H9 (cell line): ENCODE data around the gene RBM25. TPM values are rescaled to one million over a fixed set of nuclear protein-coding genes. Genes with fewer than 3 reads are reported as not detected.

Experiments used
- DNase-seq: peaks from one replicate; pipeline ENCODE4 v3.0.0-alpha.2; 2017
- H2AFZ ChIP-seq: one replicate; pipeline ENCODE4 v1.6.1; 2013; ENCODE audit warnings: mild to moderate bottlenecking, low read length, control low read depth, moderate library complexity
- H2AK5ac ChIP-seq: 2 replicates; pipeline ENCODE4 v1.6.1; 2013; ENCODE audit warnings: low read length, control low read depth, mixed read lengths; ENCODE audit not compliant: insufficient read length
- H2BK120ac ChIP-seq: one replicate; pipeline ENCODE4 v1.6.1; 2013; ENCODE audit warnings: low read depth, mild to moderate bottlenecking, low read length, control low read depth, inconsistent platforms; ENCODE audit not compliant: poor library complexity, severe bottlenecking
- H2BK12ac ChIP-seq: 2 replicates; pipeline ENCODE4 v1.6.1; 2013; ENCODE audit warnings: low read length, control low read depth, mixed read lengths, low read depth; ENCODE audit not compliant: insufficient read length
- H2BK15ac ChIP-seq: 2 replicates; pipeline ENCODE4 v1.6.1; 2013; ENCODE audit warnings: low read depth, low read length, control low read depth
- H2BK20ac ChIP-seq: one replicate; pipeline ENCODE4 v1.6.1; 2013; ENCODE audit warnings: low read depth, mild to moderate bottlenecking, low read length, control low read depth, inconsistent platforms; ENCODE audit not compliant: poor library complexity, severe bottlenecking
- H2BK5ac ChIP-seq: 2 replicates; pipeline ENCODE4 v1.6.1; 2013; ENCODE audit warnings: low read length, control low read depth, mixed read lengths; ENCODE audit not compliant: insufficient read length
- H3K14ac ChIP-seq: 2 replicates; pipeline ENCODE4 v1.6.1; 2013; ENCODE audit warnings: low read length, control low read depth; ENCODE audit not compliant: insufficient read depth
- H3K18ac ChIP-seq: 2 replicates; pipeline ENCODE4 v1.6.1; 2013; ENCODE audit warnings: low read depth, mild to moderate bottlenecking, mixed read lengths, low read length, control low read depth; ENCODE audit not compliant: insufficient read length
- H3K23ac ChIP-seq: 2 replicates; pipeline ENCODE4 v1.6.1; 2013; ENCODE audit warnings: low read length, control low read depth, mixed read lengths, low read depth; ENCODE audit not compliant: insufficient read length
- H3K23me2 ChIP-seq: 2 replicates; pipeline ENCODE4 v1.6.1; 2013; ENCODE audit warnings: low read depth, mild to moderate bottlenecking, mixed read lengths, low read length, control low read depth; ENCODE audit not compliant: insufficient read length, poor library complexity, severe bottlenecking
- H3K27ac ChIP-seq: 2 replicates; pipeline ENCODE4 v1.5.1; 2013; ENCODE audit warnings: low read length, control low read depth, mixed read lengths, low read depth; ENCODE audit not compliant: insufficient read length
- H3K27me3 ChIP-seq: 2 replicates; pipeline ENCODE4 v1.6.1; 2013; ENCODE audit warnings: low read length, control low read depth, inconsistent platforms; ENCODE audit not compliant: insufficient read depth
- H3K4ac ChIP-seq: 2 replicates; pipeline ENCODE4 v1.6.1; 2013; ENCODE audit warnings: low read depth, mild to moderate bottlenecking, control low read depth, inconsistent platforms, low read length, moderate library complexity
- H3K4me1 ChIP-seq: 2 replicates; pipeline ENCODE4 v1.6.1; 2013; ENCODE audit warnings: low read length, control low read depth, inconsistent platforms; ENCODE audit not compliant: insufficient read depth
- H3K4me2 ChIP-seq: 2 replicates; pipeline ENCODE4 v1.6.1; 2013; ENCODE audit warnings: low read length, control low read depth, mixed read lengths; ENCODE audit not compliant: insufficient read length, insufficient read depth
- H3K56ac ChIP-seq: 2 replicates; pipeline ENCODE4 v1.6.1; 2013; ENCODE audit warnings: low read depth, mild to moderate bottlenecking, mixed read lengths, low read length, control low read depth; ENCODE audit not compliant: insufficient read length
- H3K79me1 ChIP-seq: 2 replicates; pipeline ENCODE4 v1.6.1; 2013; ENCODE audit warnings: low read depth, mild to moderate bottlenecking, moderate library complexity, low read length, control low read depth, inconsistent platforms; ENCODE audit not compliant: insufficient read depth, poor library complexity, severe bottlenecking
- H3K79me2 ChIP-seq: 2 replicates; pipeline ENCODE4 v1.6.1; 2013; ENCODE audit warnings: low read length, control low read depth, inconsistent platforms; ENCODE audit not compliant: insufficient read depth
- H3K9ac ChIP-seq: 2 replicates; pipeline ENCODE4 v1.6.1; 2013; ENCODE audit warnings: low read length, control low read depth, mixed read lengths; ENCODE audit not compliant: insufficient read length; ENCODE audit errors: extremely low read depth
- H3K9me3 ChIP-seq: one replicate; pipeline ENCODE4 v1.6.1; 2013; ENCODE audit warnings: low read depth, low read length, inconsistent platforms; ENCODE audit not compliant: control insufficient read depth
- H3T11ph ChIP-seq: one replicate; pipeline ENCODE4 v1.6.1; 2013; ENCODE audit warnings: mild to moderate bottlenecking, low read length, control low read depth, inconsistent platforms
- H4K20me1 ChIP-seq: one replicate; pipeline ENCODE4 v1.6.1; 2013; ENCODE audit not compliant: control insufficient read depth, insufficient read length, insufficient read depth
- H4K5ac ChIP-seq: 2 replicates; pipeline ENCODE4 v1.6.1; 2013; ENCODE audit warnings: low read depth, mild to moderate bottlenecking, mixed read lengths, low read length, control low read depth; ENCODE audit not compliant: insufficient read length
- H4K8ac ChIP-seq: replicated peaks from 2 replicates; pipeline ENCODE4 v1.6.1; 2013; ENCODE audit warnings: low read length, control low read depth, mixed read lengths, low read depth; ENCODE audit not compliant: insufficient read length
- H4K91ac ChIP-seq: 2 replicates; pipeline ENCODE4 v1.6.1; 2013; ENCODE audit warnings: low read depth, mild to moderate bottlenecking, moderate library complexity, mixed read lengths, low read length, control low read depth; ENCODE audit not compliant: insufficient read length
- H3K27ac Mint-ChIP-seq, 3 experiments: 2 replicates in 2 of 3; 3 replicates in 1 of 3; pipeline ENCODE4 v1.8.0; 2020 to 2021; ENCODE audit warnings: mixed read lengths in 3 of 3, mild to moderate bottlenecking in 1 of 3, moderate library complexity in 1 of 3
- H3K27me3 Mint-ChIP-seq: 2 replicates; pipeline ENCODE4 v1.8.0; 2021; ENCODE audit warnings: low read depth, mild to moderate bottlenecking, moderate library complexity, mixed read lengths
- H3K36me3 Mint-ChIP-seq, 3 experiments: 2 replicates in 2 of 3; 3 replicates in 1 of 3; pipeline ENCODE4 v1.8.0; 2020 to 2021; ENCODE audit warnings: low read depth in 3 of 3, mixed read lengths in 3 of 3; ENCODE audit not compliant: insufficient read depth in 1 of 3
- H3K4me1 Mint-ChIP-seq, 2 experiments: 2 replicates each; pipeline ENCODE4 v1.8.0; 2020; ENCODE audit warnings: mixed read lengths in 2 of 2
- H3K4me3 Mint-ChIP-seq, 2 experiments: 2 replicates in 1 of 2; 3 replicates in 1 of 2; pipeline ENCODE4 v1.8.0; 2020 to 2021; ENCODE audit warnings: mild to moderate bottlenecking in 2 of 2, mixed read lengths in 2 of 2, moderate library complexity in 1 of 2
- H3K9me3 Mint-ChIP-seq, 2 experiments: 2 replicates in 1 of 2; 3 replicates in 1 of 2; pipeline ENCODE4 v1.8.0; 2020; ENCODE audit warnings: mild to moderate bottlenecking in 2 of 2, mixed read lengths in 2 of 2, moderate library complexity in 1 of 2
- WGBS: extraction: QIAGEN DNeasy Blood & Tissue Kit; methylation state at CpG from one replicate; pipeline ENCODE4 v1.1.7; 2013; ENCODE audit warnings: missing lambda C conversion rate, low lambda C conversion rate, mixed read lengths; ENCODE audit not compliant: insufficient read length; ENCODE audit errors: extremely low coverage; 5-methylcytosine and 5-hydroxymethylcytosine counted together
- total RNA-seq: library from RNA; stranded (reverse); gene quantifications from 2 replicates; pipeline ENCODE4 v1.2.1, GENCODE V29; 2021
- TF ChIP-seq, protein P1 (sequence below): fragments of 200-600 bp; sonication (generic); conservative IDR thresholded peaks from 3 replicates; pipeline ENCODE4 v1.8.0; 2021; ENCODE audit warnings: antibody characterized with exemption, mild to moderate bottlenecking

The RBM25 gene
- total RNA-seq, 1 experiment from 2014 or later, result 138 TPM

GRCh38 chr14:73097421-73097820 lies 39.1 kb downstream of the RBM25 start:
- no CpG with 5 or more reads among the region's 11 CpGs for WGBS
- Histone ChIP-seq H3K9me3 (no peaks in the 10 kb centered on the region), H2BK12ac (no peak overlapping the region), H3K79me2 (no peaks in the 10 kb centered on the region), H2BK15ac (no peak overlapping the region), H3K4me1 (no peaks in the 10 kb centered on the region; the same call in 1 of the 2 replicates), H4K8ac (no peak overlapping the region), H3K9ac (no peak overlapping the region), H2BK5ac (no peak overlapping the region), H2BK120ac (no peak overlapping the region), H4K20me1 (no peaks in the 10 kb centered on the region), H3K4me2 (no peak overlapping the region), H3K4ac (no peak overlapping the region), H3K23me2 (no peaks in the 10 kb centered on the region), H3K56ac (no peak overlapping the region), H2BK20ac (no peak overlapping the region), H3K27me3 (no peaks in the 10 kb centered on the region), H4K5ac (no peak overlapping the region), H3K23ac (no peak overlapping the region), H3K14ac (no peak overlapping the region), H2AFZ (no peak overlapping the region), H3K79me1 (peaks cover 18% of the 10 kb centered on the region), H3T11ph (no peak overlapping the region), H3K27ac (no peak overlapping the region), H2AK5ac (no peak overlapping the region), H3K18ac (no peak overlapping the region), H4K91ac (no peak overlapping the region)
- H3K27ac Mint-ChIP-seq, result peak overlapping the region; percentile 6 to 76 (median 37); a peak in 3 of 7 replicates
- H3K4me3 Mint-ChIP-seq, result no peak overlapping the region
- no peak for DNase-seq
- TF ChIP-seq, protein P1, sequence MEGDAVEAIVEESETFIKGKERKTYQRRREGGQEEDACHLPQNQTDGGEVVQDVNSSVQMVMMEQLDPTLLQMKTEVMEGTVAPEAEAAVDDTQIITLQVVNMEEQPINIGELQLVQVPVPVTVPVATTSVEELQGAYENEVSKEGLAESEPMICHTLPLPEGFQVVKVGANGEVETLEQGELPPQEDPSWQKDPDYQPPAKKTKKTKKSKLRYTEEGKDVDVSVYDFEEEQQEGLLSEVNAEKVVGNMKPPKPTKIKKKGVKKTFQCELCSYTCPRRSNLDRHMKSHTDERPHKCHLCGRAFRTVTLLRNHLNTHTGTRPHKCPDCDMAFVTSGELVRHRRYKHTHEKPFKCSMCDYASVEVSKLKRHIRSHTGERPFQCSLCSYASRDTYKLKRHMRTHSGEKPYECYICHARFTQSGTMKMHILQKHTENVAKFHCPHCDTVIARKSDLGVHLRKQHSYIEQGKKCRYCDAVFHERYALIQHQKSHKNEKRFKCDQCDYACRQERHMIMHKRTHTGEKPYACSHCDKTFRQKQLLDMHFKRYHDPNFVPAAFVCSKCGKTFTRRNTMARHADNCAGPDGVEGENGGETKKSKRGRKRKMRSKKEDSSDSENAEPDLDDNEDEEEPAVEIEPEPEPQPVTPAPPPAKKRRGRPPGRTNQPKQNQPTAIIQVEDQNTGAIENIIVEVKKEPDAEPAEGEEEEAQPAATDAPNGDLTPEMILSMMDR, result no peak
- H3K27me3 Mint-ChIP-seq, result no peaks in the 10 kb centered on the region
- H3K36me3 Mint-ChIP-seq, result peaks cover 48 to 80% (median 77%) of the 10 kb centered on the region in 3 experiments; a peak in 6 of 7 replicates
- peaks cover 13 to 14% of the 10 kb centered on the region in 2 experiments for H3K4me1 Mint-ChIP-seq
- H3K9me3 Mint-ChIP-seq, result no peaks in the 10 kb centered on the region
